Neural crest cell (in vitro differentiated cells): ENCODE data around the gene KANK4. TPM values are rescaled to one million over a fixed set of nuclear protein-coding genes. Genes with fewer than 3 reads are reported as not detected.

Source experiments
- DNase-seq: peaks from one replicate; pipeline ENCODE4 v3.0.0; 2021; ENCODE audit warnings: low read depth, mixed read lengths, low spot score
- H3K27ac Mint-ChIP-seq: one replicate; pipeline ENCODE4 v1.8.0; 2021; ENCODE audit warnings: mild to moderate bottlenecking, mixed read lengths; ENCODE audit not compliant: unreplicated experiment
- H3K27me3 Mint-ChIP-seq: 2 replicates; pipeline ENCODE4 v1.8.0; 2021; ENCODE audit warnings: low read depth, mild to moderate bottlenecking, mixed read lengths
- H3K36me3 Mint-ChIP-seq: 2 replicates; pipeline ENCODE4 v1.8.0; 2021; ENCODE audit warnings: low read depth, mild to moderate bottlenecking, mixed read lengths
- H3K4me1 Mint-ChIP-seq: 2 replicates; pipeline ENCODE4 v1.8.0; 2021; ENCODE audit warnings: mixed read lengths
- H3K4me3 Mint-ChIP-seq: one replicate; pipeline ENCODE4 v1.8.0; 2021; ENCODE audit warnings: mild to moderate bottlenecking, mixed read lengths
- H3K9me3 Mint-ChIP-seq: 2 replicates; pipeline ENCODE4 v1.8.0; 2021; ENCODE audit warnings: mixed read lengths
- total RNA-seq: library from RNA; stranded (reverse); gene quantifications from 2 replicates; pipeline ENCODE4 v1.2.1, GENCODE V29; 2021
- TF ChIP-seq, protein P1 (sequence below): fragments of 200-600 bp; sonication (generic); conservative IDR thresholded peaks from 2 replicates; pipeline ENCODE4 v1.5.0; 2021; ENCODE audit warnings: antibody characterized with exemption, mild to moderate bottlenecking

The KANK4 gene
- total RNA-seq, 1 donor from 2014 or later: 5.4 TPM

DNA sequence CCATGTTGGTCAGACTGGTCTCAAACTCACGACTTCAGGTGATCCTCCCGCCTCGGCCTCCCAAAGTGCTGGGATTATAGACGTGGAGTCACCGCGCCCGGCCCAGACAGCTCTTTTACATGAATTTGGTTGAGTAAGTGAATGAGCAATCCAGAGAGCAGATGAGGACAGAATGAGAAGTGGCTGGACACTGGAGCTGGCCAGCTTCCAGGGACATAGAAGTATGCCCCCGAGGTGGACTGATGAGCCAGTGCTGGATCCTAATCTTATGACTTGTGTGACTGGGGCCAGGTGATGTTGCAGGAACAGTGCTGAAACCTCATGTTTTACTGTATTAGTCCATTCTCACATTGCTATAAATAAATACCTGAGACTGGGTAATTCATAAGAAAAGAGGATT is 35.9 kb upstream of the KANK4 start:
- peaks cover 24% of the 10 kb centered on the region for H3K4me1 Mint-ChIP-seq
- H3K27me3 Mint-ChIP-seq: peaks cover 3% of the 10 kb centered on the region
- H3K27ac Mint-ChIP-seq: peak overlapping the region; percentile 85
- no peak overlapping the region for H3K4me3 Mint-ChIP-seq
- TF ChIP-seq, protein P1, sequence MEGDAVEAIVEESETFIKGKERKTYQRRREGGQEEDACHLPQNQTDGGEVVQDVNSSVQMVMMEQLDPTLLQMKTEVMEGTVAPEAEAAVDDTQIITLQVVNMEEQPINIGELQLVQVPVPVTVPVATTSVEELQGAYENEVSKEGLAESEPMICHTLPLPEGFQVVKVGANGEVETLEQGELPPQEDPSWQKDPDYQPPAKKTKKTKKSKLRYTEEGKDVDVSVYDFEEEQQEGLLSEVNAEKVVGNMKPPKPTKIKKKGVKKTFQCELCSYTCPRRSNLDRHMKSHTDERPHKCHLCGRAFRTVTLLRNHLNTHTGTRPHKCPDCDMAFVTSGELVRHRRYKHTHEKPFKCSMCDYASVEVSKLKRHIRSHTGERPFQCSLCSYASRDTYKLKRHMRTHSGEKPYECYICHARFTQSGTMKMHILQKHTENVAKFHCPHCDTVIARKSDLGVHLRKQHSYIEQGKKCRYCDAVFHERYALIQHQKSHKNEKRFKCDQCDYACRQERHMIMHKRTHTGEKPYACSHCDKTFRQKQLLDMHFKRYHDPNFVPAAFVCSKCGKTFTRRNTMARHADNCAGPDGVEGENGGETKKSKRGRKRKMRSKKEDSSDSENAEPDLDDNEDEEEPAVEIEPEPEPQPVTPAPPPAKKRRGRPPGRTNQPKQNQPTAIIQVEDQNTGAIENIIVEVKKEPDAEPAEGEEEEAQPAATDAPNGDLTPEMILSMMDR: no peak
- no peak for DNase-seq
- no peaks in the 10 kb centered on the region for H3K9me3 Mint-ChIP-seq
- no peaks in the 10 kb centered on the region for H3K36me3 Mint-ChIP-seq

DNA sequence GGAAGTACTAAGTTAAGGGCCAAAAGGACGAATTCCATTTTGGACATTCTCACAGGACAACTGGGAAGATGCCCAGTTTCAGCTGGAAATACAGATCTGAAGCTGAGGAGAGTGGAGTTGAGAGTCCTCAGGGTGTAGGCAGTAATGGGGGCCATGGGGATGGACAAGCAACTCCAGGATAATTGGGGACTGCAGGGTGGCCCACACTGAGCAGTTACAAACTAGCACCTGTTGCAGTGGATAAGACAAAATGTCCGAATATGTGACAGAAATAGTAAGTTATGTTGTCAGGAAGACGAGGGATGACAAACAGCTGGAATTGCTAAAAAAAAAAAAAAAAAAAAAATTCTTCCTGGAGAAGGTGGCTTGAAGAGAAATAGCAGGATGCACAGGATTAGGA is 34.6 kb upstream of the KANK4 start:
- Mint-ChIP-seq H3K27me3 (peaks cover 3% of the 10 kb centered on the region), H3K4me3 (no peak overlapping the region), H3K9me3 (no peaks in the 10 kb centered on the region), H3K36me3 (no peaks in the 10 kb centered on the region), H3K4me1 (peaks cover 20% of the 10 kb centered on the region), H3K27ac (peak overlapping the region; percentile 45)
- DNase-seq: no peak
- TF ChIP-seq, protein P1: no peak

DNA sequence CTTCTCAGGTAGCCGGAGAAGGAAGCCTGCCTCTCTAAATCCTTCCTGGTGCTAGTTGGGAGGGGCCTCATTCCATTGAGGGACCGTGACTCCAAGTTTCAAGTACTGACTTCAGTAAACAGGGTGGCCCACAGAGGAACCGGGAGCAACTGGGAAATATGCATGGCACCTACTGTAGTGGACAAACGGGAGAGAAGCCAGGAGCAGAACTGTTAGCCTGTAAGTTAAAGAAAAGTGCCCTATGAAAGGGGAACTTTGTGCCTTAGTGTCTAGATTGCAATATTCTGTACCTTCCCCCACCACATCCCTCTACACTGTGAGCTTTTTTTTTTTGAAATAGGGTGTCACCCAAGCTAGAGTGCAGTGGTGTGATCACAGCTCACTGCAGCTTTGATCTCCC is 33.2 kb upstream of the KANK4 start:
- Mint-ChIP-seq H3K4me1 (peaks cover 19% of the 10 kb centered on the region), H3K27me3 (peaks cover 3% of the 10 kb centered on the region), H3K36me3 (no peaks in the 10 kb centered on the region), H3K4me3 (no peak overlapping the region), H3K9me3 (no peaks in the 10 kb centered on the region), H3K27ac (no peak overlapping the region)
- no peak for DNase-seq
- TF ChIP-seq, protein P1: no peak

DNA sequence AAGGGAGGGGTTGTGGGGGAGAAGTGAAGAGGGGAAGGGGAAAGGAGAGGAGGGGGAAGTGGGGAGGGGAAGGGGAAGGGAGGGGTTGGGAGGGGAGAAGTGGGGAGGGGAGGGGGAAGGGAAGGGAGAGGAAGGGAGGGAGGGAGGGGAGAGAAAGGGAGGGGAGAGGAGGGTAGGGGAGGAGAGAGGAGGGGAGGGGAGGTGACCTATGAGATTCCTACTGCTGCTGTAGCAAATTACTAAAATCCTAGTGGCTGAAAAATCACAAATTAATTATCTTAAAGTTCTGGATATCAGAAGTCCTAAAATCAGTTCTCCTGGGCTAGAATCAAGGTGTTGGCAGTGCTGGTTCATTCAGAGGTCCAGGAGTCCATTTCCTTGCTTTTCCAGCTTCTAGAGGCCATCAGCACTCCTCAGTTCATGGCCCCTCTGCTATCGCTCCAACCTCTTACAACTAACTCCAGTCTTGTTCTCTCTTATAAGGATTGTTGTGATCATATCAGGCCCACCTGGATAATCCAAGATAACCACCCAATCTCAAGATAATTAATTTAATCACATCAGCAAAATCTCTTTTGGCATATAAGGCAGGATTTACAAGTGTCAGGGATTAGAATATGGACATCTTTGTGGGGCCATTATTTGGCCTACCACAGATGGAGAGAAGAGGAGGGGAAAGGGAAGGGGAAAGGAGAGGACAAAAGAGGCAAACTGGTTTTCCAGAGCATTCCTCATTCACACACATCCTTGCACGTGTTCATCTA is 30.4 kb upstream of the KANK4 start:
- TF ChIP-seq, protein P1: no peak
- DNase-seq: no peak
- Mint-ChIP-seq H3K4me3 (no peak overlapping the region), H3K27me3 (peaks cover 3% of the 10 kb centered on the region), H3K36me3 (no peaks in the 10 kb centered on the region), H3K27ac (no peak overlapping the region), H3K9me3 (no peaks in the 10 kb centered on the region), H3K4me1 (peaks cover 15% of the 10 kb centered on the region)

DNA sequence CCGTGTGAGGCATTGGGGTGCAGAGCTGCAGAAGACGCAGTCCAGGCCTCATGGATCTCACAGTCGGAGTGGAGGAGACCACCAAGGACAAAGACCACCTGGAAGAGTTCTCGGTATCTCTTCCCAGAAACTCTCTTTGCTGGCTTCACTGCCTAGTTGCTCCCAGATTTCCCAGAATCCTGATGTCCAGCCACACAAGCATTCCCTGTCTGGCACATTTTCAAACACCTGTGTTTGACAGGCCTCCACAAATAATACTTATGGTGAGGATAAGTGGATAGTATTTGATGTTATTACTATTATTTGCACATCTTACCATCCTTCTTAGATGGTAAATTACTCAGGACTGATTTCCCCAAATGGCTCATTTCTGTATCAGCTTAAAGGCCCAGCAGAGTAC is 27.7 kb upstream of the KANK4 start:
- DNase-seq: no peak
- Mint-ChIP-seq H3K4me3 (no peak overlapping the region), H3K36me3 (no peaks in the 10 kb centered on the region), H3K4me1 (peaks cover 8% of the 10 kb centered on the region), H3K27me3 (no peaks in the 10 kb centered on the region), H3K9me3 (peaks cover 3% of the 10 kb centered on the region), H3K27ac (no peak overlapping the region)
- TF ChIP-seq, protein P1: no peak
